Activated CD4-positive, alpha-beta memory T cell treated with anti-CD3 and anti-CD28 coated beads for 36 hours (primary cell): ENCODE results near the gene PPARG. TPM values are rescaled to one million over a fixed set of nuclear protein-coding genes. Genes with fewer than 3 reads are reported as not detected.

Experiments used
- CTCF ChIA-PET: fragments of 350-600 bp; sonication (Branson Sonifier 250); formaldehyde crosslinking; loops from one replicate; lab custom pipeline; 2021; ENCODE audit warnings: antibody characterized with exemption, inconsistent platforms; lab: Charles Lee
- POLR2A ChIA-PET: fragments of 350-600 bp; sonication (Branson Sonifier 250); formaldehyde crosslinking; loops from one replicate; lab custom pipeline; 2021; ENCODE audit warnings: antibody characterized with exemption; lab: Charles Lee
- DNase-seq: peaks from one replicate; pipeline ENCODE4 v3.0.0-alpha.2; 2020
- H3K27ac Mint-ChIP-seq: one replicate; pipeline ENCODE4 v1.8.0; 2021; ENCODE audit warnings: mixed read lengths
- H3K27me3 Mint-ChIP-seq: one replicate; pipeline ENCODE4 v1.8.0; 2021; ENCODE audit warnings: mixed read lengths
- H3K36me3 Mint-ChIP-seq: one replicate; pipeline ENCODE4 v1.8.0; 2021; ENCODE audit warnings: mixed read lengths
- H3K4me1 Mint-ChIP-seq: one replicate; pipeline ENCODE4 v1.8.0; 2021; ENCODE audit warnings: low read depth, mixed read lengths
- H3K4me3 Mint-ChIP-seq: one replicate; pipeline ENCODE4 v1.8.0; 2021; ENCODE audit warnings: mild to moderate bottlenecking, mixed read lengths
- H3K9me3 Mint-ChIP-seq: one replicate; pipeline ENCODE4 v1.8.0; 2021; ENCODE audit warnings: mixed read lengths
- intact Hi-C: fragments of 100-400 bp; cut with micrococcal nuclease; formaldehyde crosslinking; loops from one replicate; pipeline ENCODE4 v1.15.1; 2023
- total RNA-seq, 2 experiments: library from RNA; stranded (reverse); gene quantifications; one replicate each; pipeline ENCODE4 v1.2.3, GENCODE V29; 2021

PPARG gene
- total RNA-seq, 2 experiments from 2014 or later = 2.7 TPM

GRCh38 chr3:12352253-12352652 lies 63.4 kb downstream of the PPARG start:
- no peak overlapping the region for H3K27ac Mint-ChIP-seq
- H3K27me3 Mint-ChIP-seq = peaks cover 20% of the 10 kb centered on the region
- intact Hi-C loops = no loop called here
- POLR2A ChIA-PET = no interaction called here
- DNase-seq = no peak
- H3K9me3 Mint-ChIP-seq = no peaks in the 10 kb centered on the region
- no peaks in the 10 kb centered on the region for H3K4me1 Mint-ChIP-seq
- no peak overlapping the region for H3K4me3 Mint-ChIP-seq
- CTCF ChIA-PET = interaction anchor here (2.0 kb wide), 1 partner anchor 217 kb away, joined by 8 read pairs; no protein-coding TSS in a partner anchor
- no peaks in the 10 kb centered on the region for H3K36me3 Mint-ChIP-seq

- Mint-ChIP-seq H3K9me3 (no peaks in the 10 kb centered on the region), H3K36me3 (no peaks in the 10 kb centered on the region), H3K27ac (no peak overlapping the region), H3K27me3 (peaks cover 18% of the 10 kb centered on the region), H3K4me1 (no peaks in the 10 kb centered on the region), H3K4me3 (no peak overlapping the region)
- ChIA-PET CTCF (interaction anchor here (2.0 kb wide), 1 partner anchor 217 kb away, joined by 8 read pairs; no protein-coding TSS in a partner anchor), POLR2A (no interaction called here)
- no peak for DNase-seq
- intact Hi-C loops = no loop called here
Measured at GRCh38 chr3:12352755-12353154, 63.9 kb downstream of the PPARG start.

GRCh38 chr3:12353796-12354525 lies 65.1 kb downstream of the PPARG start:
- no peaks in the 10 kb centered on the region for H3K36me3 Mint-ChIP-seq
- H3K9me3 Mint-ChIP-seq = no peaks in the 10 kb centered on the region
- H3K27me3 Mint-ChIP-seq = peaks cover 12% of the 10 kb centered on the region
- no peaks in the 10 kb centered on the region for H3K4me1 Mint-ChIP-seq
- no peak overlapping the region for H3K27ac Mint-ChIP-seq
- ChIA-PET POLR2A (no interaction called here), CTCF (interaction anchor here (2.0 kb wide), 1 partner anchor 219 kb away, joined by 8 read pairs; no protein-coding TSS in a partner anchor)
- intact Hi-C loops = no loop called here
- H3K4me3 Mint-ChIP-seq = no peak overlapping the region
- no peak for DNase-seq

- no peaks in the 10 kb centered on the region for H3K4me1 Mint-ChIP-seq
- H3K9me3 Mint-ChIP-seq = no peaks in the 10 kb centered on the region
- H3K4me3 Mint-ChIP-seq = no peak overlapping the region
- DNase-seq = no peak
- no peak overlapping the region for H3K27ac Mint-ChIP-seq
- peaks cover 9% of the 10 kb centered on the region for H3K27me3 Mint-ChIP-seq
- intact Hi-C loops = no loop called here
- POLR2A ChIA-PET = no interaction called here
- CTCF ChIA-PET = interaction anchor here (1.1 kb wide), 1 partner anchor 124 kb away, joined by 4 read pairs; no protein-coding TSS in a partner anchor
- no peaks in the 10 kb centered on the region for H3K36me3 Mint-ChIP-seq
Measured at GRCh38 chr3:12356175-12356574, 67.3 kb downstream of the PPARG start.

- Mint-ChIP-seq H3K4me1 (no peaks in the 10 kb centered on the region), H3K4me3 (no peak overlapping the region), H3K27me3 (peaks cover under 1% of the 10 kb centered on the region), H3K9me3 (no peaks in the 10 kb centered on the region), H3K27ac (no peak overlapping the region), H3K36me3 (no peaks in the 10 kb centered on the region)
- intact Hi-C loops = no loop called here
- DNase-seq = no peak
- ChIA-PET CTCF (no interaction called here), POLR2A (no interaction called here)
Measured at GRCh38 chr3:12356996-12357395, 68.1 kb downstream of the PPARG start.

- Mint-ChIP-seq H3K4me3 (no peak overlapping the region), H3K27me3 (no peaks in the 10 kb centered on the region), H3K27ac (no peak overlapping the region), H3K9me3 (no peaks in the 10 kb centered on the region), H3K36me3 (no peaks in the 10 kb centered on the region), H3K4me1 (no peaks in the 10 kb centered on the region)
- intact Hi-C loops = no loop called here
- DNase-seq = no peak
- ChIA-PET CTCF (interaction anchor here (1.6 kb wide), 1 partner anchor 22 kb away, joined by 3 read pairs; no protein-coding TSS in a partner anchor), POLR2A (no interaction called here)
Measured at GRCh38 chr3:12357456-12357855, 68.6 kb downstream of the PPARG start.

GRCh38 chr3:12363397-12364195 lies 74.7 kb downstream of the PPARG start:
- ChIA-PET CTCF (no interaction called here), POLR2A (no interaction called here)
- DNase-seq = no peak
- Mint-ChIP-seq H3K4me3 (no peak overlapping the region), H3K9me3 (no peaks in the 10 kb centered on the region), H3K27ac (no peak overlapping the region), H3K27me3 (peaks cover 8% of the 10 kb centered on the region), H3K4me1 (peaks cover 8% of the 10 kb centered on the region), H3K36me3 (no peaks in the 10 kb centered on the region)
- intact Hi-C loops = no loop called here

GRCh38 chr3:12367346-12367745 lies 78.5 kb downstream of the PPARG start:
- no peaks in the 10 kb centered on the region for H3K36me3 Mint-ChIP-seq
- H3K9me3 Mint-ChIP-seq = no peaks in the 10 kb centered on the region
- H3K27me3 Mint-ChIP-seq = peaks cover 14% of the 10 kb centered on the region
- no peak overlapping the region for H3K4me3 Mint-ChIP-seq
- CTCF ChIA-PET = no interaction called here
- no peak for DNase-seq
- intact Hi-C loops = no loop called here
- H3K4me1 Mint-ChIP-seq = peaks cover 8% of the 10 kb centered on the region
- H3K27ac Mint-ChIP-seq = no peak overlapping the region
- POLR2A ChIA-PET = no interaction called here

GRCh38 chr3:12369029-12369428 lies 80.2 kb downstream of the PPARG start:
- H3K9me3 Mint-ChIP-seq = no peaks in the 10 kb centered on the region
- no peaks in the 10 kb centered on the region for H3K36me3 Mint-ChIP-seq
- H3K4me1 Mint-ChIP-seq = peaks cover 2% of the 10 kb centered on the region
- intact Hi-C loops = no loop called here
- ChIA-PET POLR2A (no interaction called here), CTCF (no interaction called here)
- no peak for DNase-seq
- peaks cover 19% of the 10 kb centered on the region for H3K27me3 Mint-ChIP-seq
- H3K4me3 Mint-ChIP-seq = no peak overlapping the region
- H3K27ac Mint-ChIP-seq = no peak overlapping the region

- no peaks in the 10 kb centered on the region for H3K4me1 Mint-ChIP-seq
- CTCF ChIA-PET = no interaction called here
- no peaks in the 10 kb centered on the region for H3K36me3 Mint-ChIP-seq
- H3K4me3 Mint-ChIP-seq = no peak overlapping the region
- intact Hi-C loops = no loop called here
- H3K27ac Mint-ChIP-seq = no peak overlapping the region
- H3K27me3 Mint-ChIP-seq = peaks cover 22% of the 10 kb centered on the region
- POLR2A ChIA-PET = interaction anchor here (0.6 kb wide), 1 partner anchor 15 kb away, joined by 4 read pairs; no protein-coding TSS in a partner anchor
- no peaks in the 10 kb centered on the region for H3K9me3 Mint-ChIP-seq
- DNase-seq = no peak
Measured at GRCh38 chr3:12369598-12369997, 80.7 kb downstream of the PPARG start.

GRCh38 chr3:12370758-12371157 lies 81.9 kb downstream of the PPARG start:
- ChIA-PET CTCF (no interaction called here), POLR2A (no interaction called here)
- no peak overlapping the region for H3K27ac Mint-ChIP-seq
- no peaks in the 10 kb centered on the region for H3K36me3 Mint-ChIP-seq
- no peaks in the 10 kb centered on the region for H3K9me3 Mint-ChIP-seq
- intact Hi-C loops = no loop called here
- no peak for DNase-seq
- no peak overlapping the region for H3K4me3 Mint-ChIP-seq
- peaks cover 24% of the 10 kb centered on the region for H3K27me3 Mint-ChIP-seq
- H3K4me1 Mint-ChIP-seq = no peaks in the 10 kb centered on the region

- H3K27ac Mint-ChIP-seq = no peak overlapping the region
- ChIA-PET CTCF (interaction anchor here (1.2 to 1.5 kb wide), 2 partner anchors 35 to 108 kb away, joined by 3 read pairs; no protein-coding TSS in a partner anchor), POLR2A (interaction anchor here (1.0 kb wide), 1 partner anchor 23 kb away, joined by 3 read pairs; no protein-coding TSS in a partner anchor)
- H3K4me1 Mint-ChIP-seq = no peaks in the 10 kb centered on the region
- intact Hi-C loops = no loop called here
- DNase-seq = no peak
- H3K4me3 Mint-ChIP-seq = no peak overlapping the region
- H3K9me3 Mint-ChIP-seq = no peaks in the 10 kb centered on the region
- peaks cover 19% of the 10 kb centered on the region for H3K27me3 Mint-ChIP-seq
- H3K36me3 Mint-ChIP-seq = no peaks in the 10 kb centered on the region
Measured at GRCh38 chr3:12371525-12372140, 82.8 kb downstream of the PPARG start.
